Sigmoid colon (tissue), 3 donors: ENCODE measurements around the gene ROR1.

Source experiments
- POLR2A ChIP-seq, 2 donors: fragments of 450-650 bp; IDR thresholded peaks; one replicate each; pipeline ENCODE4 v1.6.1; 2016; ENCODE audit warnings: antibody characterized with exemption in 2 of 2, mild to moderate bottlenecking in 2 of 2, moderate library complexity in 2 of 2
- TF ChIP-seq, protein P1 (sequence below), 4 experiments: fragments of 450-650 bp in 3 of 4; fragments of 200-600 bp in 1 of 4; IDR thresholded peaks; one replicate each; pipeline ENCODE4 v1.5.1; 2016 to 2019; ENCODE audit warnings: antibody characterized with exemption in 4 of 4, mild to moderate bottlenecking in 3 of 4, moderate library complexity in 2 of 4

- TF ChIP-seq, protein P1, sequence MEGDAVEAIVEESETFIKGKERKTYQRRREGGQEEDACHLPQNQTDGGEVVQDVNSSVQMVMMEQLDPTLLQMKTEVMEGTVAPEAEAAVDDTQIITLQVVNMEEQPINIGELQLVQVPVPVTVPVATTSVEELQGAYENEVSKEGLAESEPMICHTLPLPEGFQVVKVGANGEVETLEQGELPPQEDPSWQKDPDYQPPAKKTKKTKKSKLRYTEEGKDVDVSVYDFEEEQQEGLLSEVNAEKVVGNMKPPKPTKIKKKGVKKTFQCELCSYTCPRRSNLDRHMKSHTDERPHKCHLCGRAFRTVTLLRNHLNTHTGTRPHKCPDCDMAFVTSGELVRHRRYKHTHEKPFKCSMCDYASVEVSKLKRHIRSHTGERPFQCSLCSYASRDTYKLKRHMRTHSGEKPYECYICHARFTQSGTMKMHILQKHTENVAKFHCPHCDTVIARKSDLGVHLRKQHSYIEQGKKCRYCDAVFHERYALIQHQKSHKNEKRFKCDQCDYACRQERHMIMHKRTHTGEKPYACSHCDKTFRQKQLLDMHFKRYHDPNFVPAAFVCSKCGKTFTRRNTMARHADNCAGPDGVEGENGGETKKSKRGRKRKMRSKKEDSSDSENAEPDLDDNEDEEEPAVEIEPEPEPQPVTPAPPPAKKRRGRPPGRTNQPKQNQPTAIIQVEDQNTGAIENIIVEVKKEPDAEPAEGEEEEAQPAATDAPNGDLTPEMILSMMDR (IDR thresholded peaks at IDR 0.05): no peak
- no peak for TF ChIP-seq POLR2A (IDR thresholded peaks at IDR 0.05)
These were observed 82.1 kb downstream of the ROR1 start for GRCh38 chr1:63855942-63856341.
